Measurements from ENCODE around the gene CABLES1. TPM values are rescaled to one million over a fixed set of nuclear protein-coding genes. Genes with fewer than 3 reads are reported as not detected.
A peak's percentile ranks its signal among the peaks of the same experiment; 100 is the strongest.

CABLES1 gene
- total RNA-seq, 6 experiments from 2014 or later = 7.4 to 21.5 (median 11.3) TPM

GRCh38 chr18:23189768-23190661, 54.7 kb downstream of the CABLES1 start:
- H3K4me1 ChIP-seq = peaks cover 0 to 44% (median 12%) of the 10 kb centered on the region in 4 donors
- H3K4me3 ChIP-seq = peak overlapping the region in 1 of 3 donors; percentile 31
- intact Hi-C loops (cut with DNase I) = loop anchor here (5.0 kb wide), 1 partner anchor 53 kb away; the partner anchor contains the start of gene CABLES1 (in 2 of the 2)
- H3K9me3 ChIP-seq = no peaks in the 10 kb centered on the region
- DNase-seq (peak; percentile 55 to 79 (median 77)), ATAC-seq (peak; percentile 86 to 88 (median 86))
- no peaks in the 10 kb centered on the region for H3K27me3 ChIP-seq
- WGBS (ENCODE audit: insufficient coverage, low coverage, low lambda C conversion rate, missing lambda C conversion rate) = 62% methylated on average over 6 of the region's 25 CpGs
- H3K27ac ChIP-seq = peak overlapping the region; percentile 44 to 77 (median 75)
- TF ChIP-seq, protein P1, sequence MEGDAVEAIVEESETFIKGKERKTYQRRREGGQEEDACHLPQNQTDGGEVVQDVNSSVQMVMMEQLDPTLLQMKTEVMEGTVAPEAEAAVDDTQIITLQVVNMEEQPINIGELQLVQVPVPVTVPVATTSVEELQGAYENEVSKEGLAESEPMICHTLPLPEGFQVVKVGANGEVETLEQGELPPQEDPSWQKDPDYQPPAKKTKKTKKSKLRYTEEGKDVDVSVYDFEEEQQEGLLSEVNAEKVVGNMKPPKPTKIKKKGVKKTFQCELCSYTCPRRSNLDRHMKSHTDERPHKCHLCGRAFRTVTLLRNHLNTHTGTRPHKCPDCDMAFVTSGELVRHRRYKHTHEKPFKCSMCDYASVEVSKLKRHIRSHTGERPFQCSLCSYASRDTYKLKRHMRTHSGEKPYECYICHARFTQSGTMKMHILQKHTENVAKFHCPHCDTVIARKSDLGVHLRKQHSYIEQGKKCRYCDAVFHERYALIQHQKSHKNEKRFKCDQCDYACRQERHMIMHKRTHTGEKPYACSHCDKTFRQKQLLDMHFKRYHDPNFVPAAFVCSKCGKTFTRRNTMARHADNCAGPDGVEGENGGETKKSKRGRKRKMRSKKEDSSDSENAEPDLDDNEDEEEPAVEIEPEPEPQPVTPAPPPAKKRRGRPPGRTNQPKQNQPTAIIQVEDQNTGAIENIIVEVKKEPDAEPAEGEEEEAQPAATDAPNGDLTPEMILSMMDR (IDR thresholded peaks at IDR 0.05) = no peak
- no peak for TF ChIP-seq POLR2A (IDR thresholded peaks at IDR 0.05)
- no peaks in the 10 kb centered on the region for H3K36me3 ChIP-seq

GRCh38 chr18:23191232-23191631, 55.9 kb downstream of the CABLES1 start:
- DNase-seq (no peak), ATAC-seq (no peak)
- peaks cover 0 to 50% (median 12%) of the 10 kb centered on the region in 4 donors for H3K4me1 ChIP-seq
- no peak overlapping the region for H3K27ac ChIP-seq
- intact Hi-C loops (cut with DNase I) = loop anchor here in 1 of 2 donors (5.0 kb wide), 1 partner anchor 54 kb away; the partner anchor contains the start of gene CABLES1
- H3K4me3 ChIP-seq = no peak overlapping the region
- H3K36me3 ChIP-seq = no peaks in the 10 kb centered on the region
- H3K9me3 ChIP-seq = no peaks in the 10 kb centered on the region
- TF ChIP-seq POLR2A (IDR thresholded peaks at IDR 0.05) = no peak
- TF ChIP-seq, protein P1 (IDR thresholded peaks at IDR 0.05) = no peak
- H3K27me3 ChIP-seq = no peaks in the 10 kb centered on the region
- WGBS (ENCODE audit: insufficient coverage, low coverage, low lambda C conversion rate, missing lambda C conversion rate) = 88% methylated on average over 1 of the region's 1 CpG

DNA sequence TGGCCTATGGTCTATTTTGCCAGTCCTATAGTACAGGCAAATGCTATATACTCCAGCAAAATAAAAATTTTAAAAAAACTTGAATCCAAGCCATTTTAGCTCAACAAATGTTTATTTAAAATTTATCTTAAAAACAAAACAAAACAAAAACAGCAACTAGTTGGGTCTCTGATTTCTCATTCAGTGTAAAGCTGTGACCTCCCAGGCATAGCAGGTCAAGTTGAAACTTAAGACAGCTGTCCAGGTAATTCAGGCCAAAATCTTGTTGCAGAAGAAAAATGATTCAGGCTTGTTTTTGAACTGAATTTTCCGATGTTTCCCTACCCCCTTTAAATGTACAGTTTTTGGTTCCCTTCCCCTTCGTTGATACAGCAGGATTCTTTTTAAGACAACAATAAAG, 58.5 kb downstream of the CABLES1 start:
- TF ChIP-seq POLR2A (IDR thresholded peaks at IDR 0.05) = no peak
- TF ChIP-seq, protein P1 (IDR thresholded peaks at IDR 0.05) = no peak
- ATAC-seq = no peak
- Histone ChIP-seq H3K27ac (peak overlapping the region; percentile 41 to 74 (median 42)), H3K4me1 (peaks cover 0 to 50% (median 12%) of the 10 kb centered on the region in 4 donors), H3K36me3 (no peaks in the 10 kb centered on the region), H3K9me3 (no peaks in the 10 kb centered on the region), H3K27me3 (no peaks in the 10 kb centered on the region), H3K4me3 (no peak overlapping the region)
- DNase-seq = no peak
- WGBS (ENCODE audit: insufficient coverage, low coverage, low lambda C conversion rate, missing lambda C conversion rate) = 44% methylated on average over 2 of the region's 2 CpGs
- intact Hi-C loops (cut with DNase I) = loop anchor here in 1 of 2 donors (5.0 kb wide), 1 partner anchor 56 kb away; the partner anchor contains the start of gene CABLES1

GRCh38 chr18:23194155-23194996, 59.1 kb downstream of the CABLES1 start:
- peak; percentile 63 to 74 (median 71) for DNase-seq
- peak; percentile 66 to 74 (median 70) for ATAC-seq
- 24% methylated on average over 14 of the region's 14 CpGs for WGBS (ENCODE audit: insufficient coverage, low coverage, low lambda C conversion rate, missing lambda C conversion rate)
- Histone ChIP-seq H3K27me3 (no peaks in the 10 kb centered on the region), H3K4me3 (peak overlapping the region in 2 of 3 donors; percentile 25 to 26), H3K27ac (peak overlapping the region; percentile 41 to 74 (median 42)), H3K9me3 (no peaks in the 10 kb centered on the region), H3K36me3 (no peaks in the 10 kb centered on the region), H3K4me1 (peaks cover 0 to 46% (median 10%) of the 10 kb centered on the region in 4 donors)
- intact Hi-C loops (cut with DNase I) = loop anchor here in 1 of 2 donors (5.0 kb wide), 1 partner anchor 57 kb away; the partner anchor contains the start of gene CABLES1
- TF ChIP-seq, protein P1 (IDR thresholded peaks at IDR 0.05) = no peak
- TF ChIP-seq POLR2A (IDR thresholded peaks at IDR 0.05) = no peak
